K562 (cell line): ENCODE data around the gene SELENOW. TPM values are rescaled to one million over a fixed set of nuclear protein-coding genes. Genes with fewer than 3 reads are reported as not detected.

Experiments used
- CBX1 ChIP-seq: sonication (generic); IDR thresholded peaks from 2 replicates; pipeline ENCODE4 v1.6.1; 2016; ENCODE audit warnings: antibody characterized with exemption, low read depth, mild to moderate bottlenecking
- FOS ChIP-seq: IDR thresholded peaks from 3 replicates; pipeline ENCODE4 v1.6.1; 2011; ENCODE audit not compliant: insufficient read length; ENCODE audit errors: extremely low read depth
- HINFP ChIP-seq: fragments of 450-650 bp; conservative IDR thresholded peaks from 2 replicates; pipeline ENCODE4 v1.6.1; 2016; ENCODE audit warnings: missing genetic modification characterization, low read depth, mild to moderate bottlenecking, control low read depth, missing compliant biosample characterization
- HNRNPUL1 ChIP-seq: fragments of 200-400 bp; formaldehyde crosslinking; IDR thresholded peaks from 2 replicates; pipeline ENCODE4 v1.6.1; 2017; ENCODE audit warnings: low read length
- NFIC ChIP-seq: fragments of 450-650 bp; IDR thresholded peaks from 2 replicates; pipeline ENCODE4 v1.6.1; 2017; ENCODE audit warnings: mild to moderate bottlenecking, inconsistent platforms
- POLR2AphosphoS5 ChIP-seq: IDR thresholded peaks from 2 replicates; pipeline ENCODE4 v1.6.1; 2011; ENCODE audit warnings: mild to moderate bottlenecking, low read depth, low read length, moderate library complexity; ENCODE audit not compliant: control insufficient read depth, insufficient read depth
- RBM25 ChIP-seq: fragments of 200-400 bp; formaldehyde crosslinking; IDR thresholded peaks from 2 replicates; pipeline ENCODE4 v1.6.1; 2018; ENCODE audit warnings: low read length, low read depth, moderate library complexity; ENCODE audit not compliant: severe bottlenecking
- RFX5 ChIP-seq: IDR thresholded peaks from 2 replicates; pipeline ENCODE4 v1.6.1; 2011; ENCODE audit warnings: low read depth, mild to moderate bottlenecking, improper control_type of control experiment, low read length
- SMARCA5 ChIP-seq: fragments of 450-650 bp; IDR thresholded peaks from 2 replicates; pipeline ENCODE4 v1.6.1; 2016
- SRSF7 ChIP-seq: fragments of 200-400 bp; formaldehyde crosslinking; optimal IDR thresholded peaks from 2 replicates; pipeline ENCODE3; 2017; ENCODE audit warnings: mild to moderate bottlenecking, low read depth, low read length
- ZBTB40 ChIP-seq, 2 experiments: fragments of 450-650 bp in 1 of 2; sonication (generic) in 1 of 2; formaldehyde crosslinking in 1 of 2; IDR thresholded peaks; 2 replicates each; pipeline versions ENCODE4 v1.7.1 to v1.9.0; 2016 to 2022; ENCODE audit warnings: inconsistent platforms in 1 of 2, mild to moderate bottlenecking in 1 of 2, missing genetic modification reagents in 1 of 2
- ZNF695 ChIP-seq: fragments of 450-650 bp; formaldehyde crosslinking; IDR thresholded peaks from 2 replicates; pipeline ENCODE4 v1.4.0; 2020; ENCODE audit warnings: mild to moderate bottlenecking, moderate library complexity
- polyA plus RNA-seq, 8 experiments: library from polyadenylated mRNA; depleted of rRNA in 4 of 8; stranded (reverse) in 5 of 8; unstranded in 3 of 8; fragments of >200 nt; fragmentation: Nextera tagmentation in 2 of 8; fragmentation: Illumina TruSeq in 1 of 8; extraction: Ambion mirVana in 2 of 8; extraction: Trizol in 1 of 8; gene quantifications; 2 replicates each; pipeline versions ENCODE4 v1.2.1 to v1.2.3, GENCODE V29; 2011 to 2014; ENCODE audit warnings: inconsistent platforms in 1 of 8, missing spikeins in 1 of 8
- total RNA-seq, 7 experiments: library from RNA; depleted of rRNA in 6 of 7; stranded (reverse); fragments of >200 nt in 6 of 7; fragmentation: Illumina TruSeq in 2 of 7; extraction: Trizol in 2 of 7; gene quantifications; 2 replicates each; pipeline versions ENCODE4 v1.2.1 to v1.2.3, GENCODE V29; 2011 to 2021; ENCODE audit warnings: low replicate concordance in 1 of 7

SELENOW gene
- total and polyA plus RNA-seq, 9 of the 15 experiments (the other 6 are each of a cell fraction or from before 2014, with no cell fraction given) = 91.9 to 279 (median 156) TPM

- TF ChIP-seq ZBTB40 (IDR thresholded peaks at IDR 0.05) (peak; percentile 22; the same call in 1 of the 2 replicates), ZBTB40 (CRISPR knock-in tag; IDR thresholded peaks at IDR 0.05) (no peak), NFIC (peak; percentile 50; the same call in 1 of the 2 replicates), SMARCA5 (peak; percentile 91), ZNF695 (no peak), RFX5 (no peak), CBX1 (peak; percentile 88), HINFP (0 out of 2 replicates have a peak, but pooled peaks have one; percentile 7), RBM25 (peak; percentile 75), SRSF7 (no peak), HNRNPUL1 (no peak), POLR2AphosphoS5 (0 out of 2 replicates have a peak, but pooled peaks have one; percentile 13), FOS (peak; percentile 61)
Observed at GRCh38 chr19:47729799-47730520, 48.5 kb upstream of the SELENOW start (continued).
